Measurements from ENCODE around the gene FCER1G. TPM values are rescaled to one million over a fixed set of nuclear protein-coding genes. Genes with fewer than 3 reads are reported as not detected.

Gene FCER1G
- total RNA-seq, 1 donor: not detected

- peak within 1 kb of the TSS; percentile 40 for H3K4me3 ChIP-seq (ENCODE audit: low read depth, low read length)
- peak; percentile 42 for DNase-seq (ENCODE audit: low read depth)
These were observed 43.6 kb downstream of the FCER1G start, which contains the start of gene PCP4L1 for GRCh38 chr1:161258439-161259344. TSS of gene PCP4L1 (plus strand) at chr1:161258745. CDS start at chr1:161258975, 230 bp downstream.

DNA sequence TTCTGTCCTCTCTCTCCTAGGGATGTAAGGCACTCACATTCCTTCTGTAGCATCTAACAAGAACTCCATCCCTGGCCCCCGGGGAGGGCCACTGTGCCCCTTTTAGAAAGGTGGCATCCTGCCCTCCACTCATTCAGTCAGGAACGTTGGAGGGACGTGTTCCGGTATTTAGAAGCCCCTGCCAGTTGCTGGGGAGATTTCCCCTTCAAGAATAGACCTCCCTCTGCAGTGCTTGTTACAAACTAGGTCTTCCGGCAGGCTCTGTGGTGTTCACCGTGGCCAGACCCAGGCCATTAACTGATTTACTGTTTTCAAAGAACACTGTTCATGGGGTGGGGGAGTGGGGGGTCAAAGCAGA, 44.2 kb downstream of the FCER1G start:
- no peak overlapping the region for H3K4me3 ChIP-seq (ENCODE audit: low read depth, low read length)
- TF ChIP-seq, protein P1, sequence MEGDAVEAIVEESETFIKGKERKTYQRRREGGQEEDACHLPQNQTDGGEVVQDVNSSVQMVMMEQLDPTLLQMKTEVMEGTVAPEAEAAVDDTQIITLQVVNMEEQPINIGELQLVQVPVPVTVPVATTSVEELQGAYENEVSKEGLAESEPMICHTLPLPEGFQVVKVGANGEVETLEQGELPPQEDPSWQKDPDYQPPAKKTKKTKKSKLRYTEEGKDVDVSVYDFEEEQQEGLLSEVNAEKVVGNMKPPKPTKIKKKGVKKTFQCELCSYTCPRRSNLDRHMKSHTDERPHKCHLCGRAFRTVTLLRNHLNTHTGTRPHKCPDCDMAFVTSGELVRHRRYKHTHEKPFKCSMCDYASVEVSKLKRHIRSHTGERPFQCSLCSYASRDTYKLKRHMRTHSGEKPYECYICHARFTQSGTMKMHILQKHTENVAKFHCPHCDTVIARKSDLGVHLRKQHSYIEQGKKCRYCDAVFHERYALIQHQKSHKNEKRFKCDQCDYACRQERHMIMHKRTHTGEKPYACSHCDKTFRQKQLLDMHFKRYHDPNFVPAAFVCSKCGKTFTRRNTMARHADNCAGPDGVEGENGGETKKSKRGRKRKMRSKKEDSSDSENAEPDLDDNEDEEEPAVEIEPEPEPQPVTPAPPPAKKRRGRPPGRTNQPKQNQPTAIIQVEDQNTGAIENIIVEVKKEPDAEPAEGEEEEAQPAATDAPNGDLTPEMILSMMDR (IDR thresholded peaks at IDR 0.05; ENCODE audit: insufficient read depth, low read length): no peak
- DNase-seq (ENCODE audit: low read depth): no peak

More at GRCh38 chr1:161258439-161259344, 43.6 kb downstream of the FCER1G start, which contains the start of gene PCP4L1:
- TF ChIP-seq, protein P1 (IDR thresholded peaks at IDR 0.05; ENCODE audit: insufficient read depth, low read length): no peak

GRCh38 chr1:161259765-161260164, 44.7 kb downstream of the FCER1G start:
- DNase-seq (ENCODE audit: low read depth): no peak
- no peak overlapping the region for H3K4me3 ChIP-seq (ENCODE audit: low read depth, low read length)
- TF ChIP-seq, protein P1 (IDR thresholded peaks at IDR 0.05; ENCODE audit: insufficient read depth, low read length): no peak

DNA sequence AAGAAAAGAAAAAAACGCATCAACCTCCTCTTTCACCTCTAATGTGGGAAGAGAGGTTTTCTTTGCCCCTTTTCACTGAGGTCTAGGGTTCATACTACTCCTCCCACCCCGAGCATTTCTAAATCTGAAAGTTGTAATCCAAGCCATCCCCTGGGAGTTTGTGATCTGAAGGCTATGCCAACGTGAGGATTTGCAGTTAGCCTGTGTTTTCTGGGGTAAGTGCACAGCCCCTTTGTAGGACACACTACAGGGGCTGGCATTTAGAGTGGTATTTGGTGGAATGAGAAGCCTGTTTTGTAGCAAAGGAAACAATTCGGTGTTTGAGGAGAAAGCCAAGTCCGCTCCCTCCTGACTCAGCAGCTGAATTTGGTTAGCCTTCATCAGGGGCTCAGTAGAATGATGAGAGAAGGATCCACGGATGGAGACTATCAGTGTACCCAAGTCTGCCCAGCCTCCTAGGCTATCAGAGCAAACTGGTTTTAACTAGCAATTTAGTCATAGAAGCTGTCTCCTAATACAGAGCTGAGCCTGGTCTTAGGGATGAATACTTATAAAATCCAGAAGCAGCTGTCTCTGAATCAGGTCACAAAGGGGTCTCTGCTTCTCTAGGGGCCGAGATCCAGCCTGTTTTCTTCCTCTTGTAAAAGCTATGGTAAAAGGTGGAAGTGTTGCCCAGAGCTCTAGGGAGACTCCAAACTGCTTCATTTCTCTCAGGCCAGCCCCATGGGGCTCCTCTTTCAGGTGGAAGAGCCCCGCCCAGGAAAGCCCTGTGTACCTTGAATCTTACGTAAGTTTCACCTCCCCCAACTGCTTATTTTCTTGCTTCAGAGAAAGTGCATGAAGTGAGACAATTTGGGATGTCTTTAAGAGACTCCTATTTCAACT, 45.5 kb downstream of the FCER1G start:
- TF ChIP-seq, protein P1 (IDR thresholded peaks at IDR 0.05; ENCODE audit: insufficient read depth, low read length): no peak
- no peak overlapping the region for H3K4me3 ChIP-seq (ENCODE audit: low read depth, low read length)
- no peak for DNase-seq (ENCODE audit: low read depth)

DNA sequence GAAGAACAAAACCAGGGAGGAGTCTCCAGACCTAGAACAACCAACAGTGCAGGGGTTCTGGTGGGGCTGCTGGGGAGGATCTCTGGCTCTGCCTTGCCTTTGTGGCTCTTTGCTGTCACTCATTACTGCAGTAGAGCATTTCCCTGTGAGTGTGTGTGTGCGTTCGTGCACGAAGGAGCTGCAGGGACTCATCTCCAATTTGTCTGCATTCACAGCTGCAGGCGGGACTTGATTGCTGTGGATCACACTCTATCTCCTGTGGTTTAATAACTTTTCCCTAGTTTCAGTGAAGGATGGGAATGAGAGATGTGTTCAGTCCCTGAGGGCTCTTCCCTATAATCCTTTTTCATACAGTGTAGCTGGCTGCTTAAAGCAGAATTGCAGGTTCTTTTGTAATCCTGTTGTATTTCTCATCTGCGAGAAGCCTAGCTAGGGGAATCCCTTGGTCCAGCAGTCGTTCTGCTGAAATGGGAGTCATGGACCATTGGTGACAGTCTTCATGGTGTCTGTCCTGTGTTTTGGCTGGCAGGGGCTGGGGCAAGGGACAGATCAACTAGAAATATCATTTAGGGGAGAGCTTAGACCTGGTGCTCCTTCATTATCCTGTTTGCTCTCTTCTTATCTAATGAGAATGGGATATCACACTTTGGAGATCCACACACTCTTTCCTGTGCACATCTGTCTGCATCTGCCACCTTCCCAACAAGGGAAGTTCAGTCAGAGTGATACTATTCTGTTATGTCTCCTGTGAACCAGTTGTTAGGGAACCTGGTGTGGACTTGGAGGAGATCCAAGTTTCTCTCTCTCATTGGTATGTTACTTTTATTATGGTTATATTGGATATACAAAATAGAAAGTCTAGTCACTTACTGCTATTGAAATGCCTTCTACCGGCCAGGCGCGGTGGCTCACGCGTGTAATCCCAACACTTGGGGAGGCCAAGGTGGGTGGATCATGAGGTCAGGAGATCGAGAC, 46.5 kb downstream of the FCER1G start:
- TF ChIP-seq, protein P1 (IDR thresholded peaks at IDR 0.05; ENCODE audit: insufficient read depth, low read length): no peak
- H3K4me3 ChIP-seq (ENCODE audit: low read depth, low read length): no peak overlapping the region
- DNase-seq (ENCODE audit: low read depth): no peak

DNA sequence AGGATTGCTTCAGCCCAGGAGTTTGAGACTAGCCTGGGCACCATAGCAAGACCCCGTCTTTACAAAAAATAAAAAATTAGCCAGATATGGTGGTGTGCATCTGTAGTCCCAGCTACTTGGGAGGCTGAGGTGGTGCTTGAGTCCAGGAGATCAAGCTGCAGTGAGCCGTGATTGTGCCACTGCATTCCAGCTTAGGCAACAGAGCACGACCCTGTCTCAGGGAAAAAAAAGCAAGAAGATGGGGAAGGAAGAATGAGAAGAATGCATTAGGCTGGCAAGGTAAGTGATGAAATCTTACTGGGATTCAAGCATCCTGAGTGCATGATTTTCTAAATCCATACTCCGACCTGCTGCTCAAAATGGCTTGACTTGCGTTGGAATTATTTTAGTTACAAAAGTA, 50.2 kb downstream of the FCER1G start:
- H3K4me3 ChIP-seq (ENCODE audit: low read depth, low read length): no peak overlapping the region
- DNase-seq (ENCODE audit: low read depth): no peak
- TF ChIP-seq, protein P1 (IDR thresholded peaks at IDR 0.05; ENCODE audit: insufficient read depth, low read length): no peak
